RKO (cell line): ENCODE data around the gene FBXL7.
A peak's percentile ranks its signal among the peaks of the same experiment; 100 is the strongest.

Source experiments
- DNase-seq: peaks from one replicate; pipeline ENCODE4 v3.0.0-alpha.2; 2016; ENCODE audit warnings: low spot score

Gene FBXL7

DNA sequence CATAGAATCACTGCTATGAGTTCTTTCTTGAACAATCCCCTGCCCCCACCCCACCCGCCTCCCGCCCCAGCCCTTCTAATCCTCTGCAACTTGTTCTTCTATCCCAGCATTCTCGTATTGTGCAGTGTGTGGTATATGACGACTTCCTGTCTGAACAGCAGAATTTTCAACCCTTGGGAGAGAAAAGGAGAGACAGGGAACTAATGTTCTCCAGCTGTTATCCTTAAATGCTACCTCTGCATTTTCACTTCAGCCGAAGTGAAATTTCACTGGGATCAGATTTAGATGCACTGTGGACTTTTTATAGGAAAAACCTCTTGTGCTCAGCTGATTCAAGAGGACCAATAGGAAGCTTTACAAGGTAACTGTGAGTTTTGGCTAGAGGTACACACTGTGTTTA lies 2.2 kb downstream of the FBXL7 start:
- no peak for DNase-seq

DNA sequence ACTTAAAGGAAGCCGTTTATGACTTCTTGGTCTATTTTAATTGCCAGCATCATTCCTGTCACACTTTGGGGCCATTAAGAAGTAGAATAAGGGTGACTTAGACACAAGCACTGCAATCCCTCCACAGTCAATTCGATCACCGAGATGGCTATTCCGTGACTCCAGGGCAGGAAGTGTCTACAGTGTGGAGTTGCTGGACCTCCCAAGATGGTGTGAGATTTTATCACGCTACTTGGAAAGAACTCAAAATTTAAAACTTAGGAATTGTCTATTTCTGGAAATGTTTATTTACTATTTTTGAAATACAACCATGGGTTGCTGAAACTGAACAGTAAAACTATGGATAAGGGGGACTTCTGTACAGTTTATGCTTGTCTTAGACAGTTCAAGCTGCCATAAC lies 6.2 kb downstream of the FBXL7 start:
- no peak for DNase-seq

DNA sequence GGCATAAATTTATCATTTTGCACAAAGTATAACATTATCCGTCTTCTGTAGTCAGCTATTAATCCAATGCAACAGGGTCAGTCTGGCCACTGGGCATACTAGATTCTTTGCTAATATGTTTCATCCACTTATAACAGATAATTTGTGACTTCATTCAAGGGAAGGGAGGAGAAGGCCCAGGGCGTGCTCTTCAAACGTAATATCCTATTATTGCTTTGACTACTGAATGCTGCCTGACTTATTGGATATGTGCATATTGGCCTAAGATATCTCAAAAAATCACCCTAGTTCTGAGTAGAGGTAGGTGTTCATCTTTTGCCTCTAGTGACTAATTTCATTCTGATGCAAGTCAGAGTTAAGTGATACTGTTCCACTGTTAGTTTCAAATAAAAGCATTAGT lies 6.9 kb downstream of the FBXL7 start:
- no peak for DNase-seq

- no peak for DNase-seq
Observed at GRCh38 chr5:15510092-15510491, 10.1 kb downstream of the FBXL7 start.

DNA sequence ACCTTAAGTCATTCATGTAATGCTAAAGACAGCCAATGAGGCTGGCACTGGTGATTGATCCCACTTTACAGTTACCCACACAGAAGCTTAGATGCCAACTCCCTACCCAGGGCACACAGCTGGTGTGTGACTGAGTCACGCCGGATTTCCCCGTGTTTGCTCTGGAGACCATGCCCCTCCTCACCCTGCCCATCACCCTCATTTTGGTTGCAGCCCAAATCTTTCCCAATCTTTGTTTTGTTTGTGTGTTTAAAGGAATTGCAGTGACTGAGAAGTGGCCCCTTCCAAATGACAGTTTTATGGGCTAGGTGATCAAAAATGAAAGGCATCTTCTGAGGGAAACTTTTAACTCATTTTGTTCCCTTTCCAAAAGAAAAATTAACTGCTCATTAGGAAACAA lies 10.9 kb downstream of the FBXL7 start:
- DNase-seq = no peak

DNA sequence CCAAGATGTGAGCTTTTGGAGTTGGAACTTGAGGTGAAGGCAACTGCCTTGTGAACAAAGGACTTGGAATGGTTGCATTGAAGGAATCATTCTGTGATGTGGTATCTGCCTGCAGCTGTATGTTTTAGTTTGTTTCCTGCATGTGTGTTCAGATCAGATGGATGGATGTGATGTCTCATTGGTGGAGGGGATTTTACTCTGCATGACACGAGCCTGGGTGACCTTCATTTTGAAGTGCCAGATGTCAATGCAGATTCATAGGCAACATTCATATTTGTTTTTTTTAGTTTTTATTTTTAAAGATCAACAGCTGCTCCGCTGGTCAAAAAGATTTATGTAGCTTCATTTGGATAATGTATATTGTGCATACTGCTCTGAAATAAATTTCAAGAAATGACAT lies 13.5 kb downstream of the FBXL7 start:
- DNase-seq = no peak

DNA sequence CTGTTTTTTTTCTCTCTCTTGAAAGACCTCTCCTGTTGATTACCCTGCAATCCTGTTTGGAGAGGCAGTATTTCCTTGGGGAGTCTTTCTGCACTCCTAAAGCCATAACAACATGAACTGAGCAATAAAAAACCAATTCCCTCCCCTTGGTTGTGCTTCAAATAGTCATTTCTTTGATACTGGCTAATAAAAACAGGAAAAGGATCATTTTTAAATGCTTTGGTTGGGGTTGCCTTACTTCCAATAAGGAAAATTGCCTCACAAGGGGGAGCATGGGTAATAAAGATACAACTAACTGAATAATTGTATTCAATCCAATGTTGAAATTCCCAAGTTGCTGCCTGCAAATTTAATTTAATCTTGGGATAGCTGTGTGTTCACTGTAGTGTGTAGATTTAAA lies 13.9 kb downstream of the FBXL7 start:
- DNase-seq = no peak

DNA sequence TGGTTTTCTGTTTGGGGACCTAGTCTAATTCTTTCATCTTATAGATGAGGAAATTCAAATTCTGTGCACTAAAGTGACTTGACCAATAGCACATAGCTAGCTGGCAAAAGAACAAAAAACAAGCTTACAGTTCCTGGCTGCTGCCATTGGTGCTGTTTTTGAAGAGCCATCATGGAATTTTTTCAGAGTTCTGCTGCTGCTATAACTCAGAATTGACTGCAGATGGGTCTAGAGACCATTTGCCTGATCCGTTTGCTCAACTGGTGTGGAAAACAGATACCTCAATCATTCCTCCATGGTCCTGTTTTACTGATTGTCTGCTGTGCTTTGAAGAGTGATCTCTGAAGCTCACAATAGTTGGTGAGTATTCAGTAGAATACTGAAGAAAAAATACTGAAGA lies 15.2 kb downstream of the FBXL7 start:
- no peak for DNase-seq

GRCh38 chr5:15516486-15516885 lies 16.5 kb downstream of the FBXL7 start:
- no peak for DNase-seq

- DNase-seq = no peak
Observed at GRCh38 chr5:15518786-15519185, 18.8 kb downstream of the FBXL7 start.

DNA sequence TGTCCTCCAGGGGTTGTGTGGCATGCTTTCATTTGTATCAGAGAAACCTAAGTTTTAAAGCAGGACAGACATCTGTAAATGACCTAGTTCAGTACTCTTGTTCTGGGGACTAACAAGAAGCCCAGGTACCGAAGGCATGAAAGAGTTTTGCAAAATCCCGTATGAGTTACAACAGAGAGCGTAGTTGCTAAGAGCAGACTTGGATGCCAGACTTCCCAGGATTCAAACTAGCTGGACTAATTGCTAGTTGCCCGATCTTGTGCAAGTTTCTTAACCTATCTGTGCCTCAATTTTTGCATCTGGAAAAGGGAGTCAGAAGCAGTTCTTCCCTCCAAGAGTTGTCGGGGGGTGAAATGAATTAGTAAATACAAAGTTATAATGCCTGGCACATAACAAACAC lies 20.9 kb downstream of the FBXL7 start:
- DNase-seq = no peak

DNA sequence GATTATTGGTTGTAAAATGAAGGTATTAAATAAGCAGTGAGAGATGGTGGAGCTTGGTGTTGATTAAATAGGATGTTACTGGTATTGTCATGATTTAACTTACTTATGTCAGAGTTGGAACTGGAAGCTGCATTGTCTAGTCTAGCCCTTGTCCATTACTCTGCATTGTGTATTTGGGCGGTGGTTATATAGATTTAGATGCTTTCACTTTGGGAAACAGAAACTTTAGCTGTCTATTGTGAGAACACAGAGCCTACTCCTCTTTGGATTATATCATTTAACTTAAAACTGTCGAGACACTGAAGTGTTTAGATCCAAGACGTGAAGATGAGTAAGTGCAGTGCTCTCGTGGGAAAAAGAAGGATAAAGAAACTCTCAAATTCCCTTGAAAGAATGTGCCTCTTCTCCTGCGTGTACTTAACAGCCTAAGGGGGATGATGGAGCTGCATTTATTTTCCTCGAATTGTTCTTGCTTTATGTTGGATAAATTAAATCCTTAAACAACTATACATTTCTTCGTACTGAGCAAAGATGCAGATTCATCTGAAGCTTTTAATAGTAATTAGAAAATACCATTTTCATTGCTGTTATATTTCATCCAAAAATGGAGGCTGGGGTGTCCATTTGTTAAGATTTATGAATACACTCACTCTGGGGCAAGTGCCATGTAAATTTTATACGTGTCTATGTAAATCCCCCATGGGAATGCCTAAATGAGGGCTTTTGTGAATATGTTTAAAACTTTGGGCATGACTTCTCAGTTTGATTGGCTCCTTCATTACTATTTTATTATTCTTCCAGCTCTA lies 21.6 kb downstream of the FBXL7 start:
- no peak for DNase-seq

DNA sequence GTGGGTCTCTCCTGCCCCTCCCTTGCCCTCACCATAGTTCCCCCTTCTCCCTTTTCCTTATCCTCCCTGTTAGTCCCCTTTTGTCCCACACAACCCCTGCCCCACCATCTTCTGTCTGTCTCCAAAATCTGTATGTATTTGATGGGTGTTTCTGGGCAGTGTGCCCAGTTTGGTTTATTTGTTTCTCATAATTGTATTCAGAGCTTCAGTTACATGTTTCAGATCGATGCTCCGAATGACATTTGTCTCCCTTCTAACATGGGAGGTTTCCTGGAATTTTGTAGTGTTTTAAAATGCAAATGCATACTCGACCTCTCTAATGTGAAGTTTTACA lies 22.2 kb downstream of the FBXL7 start:
- DNase-seq = no peak

DNA sequence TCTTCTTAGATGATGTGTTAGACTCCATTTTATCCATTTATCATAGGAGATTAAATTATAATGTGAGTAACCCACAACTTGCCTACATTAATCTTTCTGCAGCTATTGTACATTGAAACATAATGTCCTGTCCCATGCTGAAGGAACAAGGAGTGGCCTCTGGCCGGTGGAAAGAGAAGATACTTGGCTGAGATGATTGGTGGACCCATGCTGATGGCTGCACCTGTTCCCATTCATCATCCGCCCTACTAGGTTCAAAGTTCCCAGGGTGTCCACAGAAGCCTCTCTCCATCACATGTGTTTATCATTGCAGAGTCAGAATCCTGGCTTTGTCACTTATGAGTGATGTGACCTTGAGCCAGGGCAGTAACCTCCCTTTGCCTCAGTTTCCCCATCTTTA lies 24.7 kb downstream of the FBXL7 start:
- no peak for DNase-seq

- DNase-seq = no peak
Observed at GRCh38 chr5:15525703-15526275, 25.8 kb downstream of the FBXL7 start.

GRCh38 chr5:15526413-15526812 lies 26.4 kb downstream of the FBXL7 start:
- DNase-seq = peak; percentile 2

DNA sequence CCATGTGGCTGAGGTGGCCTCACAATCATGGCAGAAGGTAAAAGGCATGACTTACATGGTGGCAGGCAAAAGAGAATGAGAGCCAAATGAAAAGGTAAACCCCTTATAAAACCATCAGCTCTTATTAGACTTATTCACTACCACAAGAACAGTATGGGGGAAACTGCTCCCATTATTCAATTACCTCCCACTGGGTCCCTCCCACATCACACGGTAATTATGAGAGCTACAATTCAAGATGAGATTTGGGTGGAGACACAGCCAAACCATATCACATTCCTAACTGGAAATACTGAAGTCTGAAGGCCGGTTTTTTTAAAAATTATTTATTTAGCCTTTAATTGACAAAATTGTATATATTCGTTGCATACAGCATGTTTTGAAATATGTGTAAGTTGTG lies 28.5 kb downstream of the FBXL7 start:
- DNase-seq = no peak

DNA sequence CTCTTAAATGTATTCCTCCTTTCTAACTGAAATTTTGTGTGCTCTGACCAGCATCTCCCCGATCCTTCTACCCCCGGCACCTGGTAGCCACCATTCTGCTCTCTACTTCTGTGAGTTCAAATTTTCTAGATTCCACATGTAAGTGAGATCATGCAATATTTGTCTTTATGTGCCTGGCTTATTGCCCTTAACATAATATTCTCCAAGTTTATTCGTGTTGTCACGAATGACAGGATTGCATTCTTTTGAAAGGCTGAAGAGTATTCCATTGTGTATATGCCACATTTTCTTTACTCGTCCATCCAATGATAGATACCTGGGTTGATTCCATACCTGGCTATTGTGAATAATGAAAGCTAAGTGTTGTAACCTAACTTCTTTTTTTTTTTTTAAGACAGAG lies 29.0 kb downstream of the FBXL7 start:
- DNase-seq = no peak

GRCh38 chr5:15529821-15530220 lies 29.8 kb downstream of the FBXL7 start:
- no peak for DNase-seq

GRCh38 chr5:15533129-15533893 lies 33.3 kb downstream of the FBXL7 start:
- no peak for DNase-seq

DNA sequence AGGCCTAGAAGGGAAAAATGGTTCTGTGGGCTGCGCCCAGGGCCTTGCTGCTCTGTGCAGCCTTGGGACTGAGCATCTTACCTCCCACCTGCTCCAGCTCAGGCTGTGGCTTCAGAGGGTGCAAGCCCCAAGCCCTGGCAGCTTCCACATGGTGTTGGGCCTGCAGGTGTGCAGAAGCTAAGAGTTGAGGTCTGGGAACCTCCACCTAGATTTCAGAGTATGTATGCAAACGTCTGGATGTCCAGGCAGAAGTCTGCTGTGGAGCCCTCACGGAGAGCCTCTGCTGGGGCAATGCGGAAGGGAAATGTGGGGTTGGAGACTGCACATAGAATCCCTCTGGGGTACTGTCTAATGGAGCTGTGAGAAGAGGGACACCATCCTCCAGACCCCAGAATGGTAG lies 36.0 kb downstream of the FBXL7 start:
- no peak for DNase-seq

GRCh38 chr5:15538516-15538915 lies 38.5 kb downstream of the FBXL7 start:
- no peak for DNase-seq

GRCh38 chr5:15539951-15540350 lies 40.0 kb downstream of the FBXL7 start:
- DNase-seq = no peak

DNA sequence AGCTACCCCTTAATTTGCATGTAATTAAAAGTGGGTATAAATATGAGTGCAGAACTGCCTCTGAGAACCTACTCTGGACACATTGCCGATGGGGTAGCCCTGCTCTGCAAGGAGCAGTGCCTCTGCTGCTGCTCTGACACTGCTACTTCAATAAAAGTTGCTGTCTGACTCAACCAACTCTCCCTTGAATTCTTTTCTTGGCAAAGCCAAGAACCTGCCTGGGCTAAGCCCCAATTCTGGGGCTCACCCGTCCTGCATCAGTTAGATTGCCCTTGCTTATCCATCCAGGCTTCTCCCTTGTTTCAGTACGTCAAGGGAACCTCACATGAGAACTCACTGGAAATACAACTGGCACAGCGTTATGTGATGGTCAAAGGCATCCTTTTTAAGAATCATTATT lies 44.1 kb downstream of the FBXL7 start:
- DNase-seq = no peak
